Measurements from ENCODE around the gene ZNF853. TPM values are rescaled to one million over a fixed set of nuclear protein-coding genes. Genes with fewer than 3 reads are reported as not detected.

ZNF853 gene
- polyA plus RNA-seq, 1 experiment: 2.0 TPM

DNA sequence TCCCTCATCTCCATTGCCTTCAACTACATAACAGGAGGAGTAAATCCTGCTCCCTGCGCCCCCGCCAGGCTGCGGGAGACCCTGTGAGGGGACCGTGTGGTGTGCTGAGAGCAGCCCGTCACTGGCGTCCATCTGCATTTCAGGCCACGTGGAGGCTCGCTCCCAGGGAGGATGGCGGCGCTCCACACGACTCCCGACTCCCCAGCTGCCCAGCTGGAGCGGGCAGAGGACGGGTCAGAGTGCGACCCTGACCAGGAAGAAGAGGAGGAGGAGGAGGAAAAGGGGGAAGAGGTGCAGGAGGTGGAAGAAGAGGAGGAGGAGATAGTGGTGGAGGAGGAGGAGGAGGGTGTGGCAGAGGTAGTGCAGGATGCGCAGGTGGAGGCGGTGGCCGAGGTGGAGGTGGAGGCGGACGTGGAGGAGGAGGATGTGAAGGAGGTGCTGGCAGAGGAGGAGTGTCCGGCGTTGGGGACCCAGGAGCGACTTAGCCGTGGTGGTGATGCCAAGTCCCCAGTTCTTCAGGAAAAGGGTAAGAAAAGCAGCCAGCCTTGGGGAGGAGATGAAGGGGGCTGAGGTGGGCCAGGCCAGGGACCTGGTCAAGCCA is 26.9 kb downstream of the ZNF853 start:
- ChIA-PET CTCF (no interaction called here), POLR2A (no interaction called here)
- DNase-seq (ENCODE audit: low read depth): no peak
- Histone ChIP-seq H3K4me3 (ENCODE audit: low read depth, low read length) (no peak overlapping the region), H3K36me3 (ENCODE audit: control insufficient read depth, insufficient read depth, low read length) (peaks cover 26% of the 10 kb centered on the region), H3K27me3 (ENCODE audit: control insufficient read depth, insufficient read depth, low read length) (no peaks in the 10 kb centered on the region)
- no peak for TF ChIP-seq CTCF (IDR thresholded peaks at IDR 0.05; ENCODE audit: insufficient read depth, low read depth, low read length)

- POLR2A ChIA-PET: no interaction called here
Measured at GRCh38 chr7:6642861-6643640, 27.6 kb downstream of the ZNF853 start.

GRCh38 chr7:6643915-6644625 is 28.7 kb downstream of the ZNF853 start:
- ChIA-PET CTCF (no interaction called here), POLR2A (no interaction called here)
- H3K36me3 ChIP-seq (ENCODE audit: control insufficient read depth, insufficient read depth, low read length): peaks cover 28% of the 10 kb centered on the region
- no peak overlapping the region for H3K4me3 ChIP-seq (ENCODE audit: low read depth, low read length)
- TF ChIP-seq CTCF (IDR thresholded peaks at IDR 0.05; ENCODE audit: insufficient read depth, low read depth, low read length): no peak
- no peaks in the 10 kb centered on the region for H3K27me3 ChIP-seq (ENCODE audit: control insufficient read depth, insufficient read depth, low read length)
- DNase-seq (ENCODE audit: low read depth): no peak

More at GRCh38 chr7:6642861-6643640, 27.6 kb downstream of the ZNF853 start:
- TF ChIP-seq CTCF (IDR thresholded peaks at IDR 0.05; ENCODE audit: insufficient read depth, low read depth, low read length): no peak
- Histone ChIP-seq H3K36me3 (ENCODE audit: control insufficient read depth, insufficient read depth, low read length) (peaks cover 26% of the 10 kb centered on the region), H3K4me3 (ENCODE audit: low read depth, low read length) (no peak overlapping the region), H3K27me3 (ENCODE audit: control insufficient read depth, insufficient read depth, low read length) (no peaks in the 10 kb centered on the region)
- CTCF ChIA-PET: no interaction called here
- no peak for DNase-seq (ENCODE audit: low read depth)

DNA sequence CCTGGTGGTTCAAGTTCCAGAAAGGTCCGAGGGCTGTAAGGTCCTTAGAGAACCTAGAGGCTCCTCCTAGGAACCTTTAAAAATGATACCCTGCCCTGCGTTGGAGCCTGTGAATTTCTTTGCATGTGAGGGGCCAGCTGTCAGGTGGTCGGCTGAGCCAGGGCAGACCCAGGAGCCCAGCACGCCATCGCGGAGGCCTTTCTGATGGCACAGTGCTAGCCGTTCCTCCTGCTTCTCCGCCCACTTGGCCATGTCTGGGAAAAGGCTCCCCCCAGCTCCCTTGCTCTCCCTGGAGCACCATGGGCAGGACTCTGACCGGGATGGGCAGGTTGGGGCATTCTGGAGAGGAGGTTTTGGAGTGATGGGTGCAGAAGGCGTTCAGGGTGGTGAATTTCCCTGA is 29.3 kb downstream of the ZNF853 start:
- ChIA-PET CTCF (no interaction called here), POLR2A (interaction anchor here (0.7 kb wide), 1 partner anchor 47 kb away, joined by 3 read pairs; no protein-coding TSS in a partner anchor)
- no peak for TF ChIP-seq CTCF (IDR thresholded peaks at IDR 0.05; ENCODE audit: insufficient read depth, low read depth, low read length)
- DNase-seq (ENCODE audit: low read depth): no peak
- Histone ChIP-seq H3K36me3 (ENCODE audit: control insufficient read depth, insufficient read depth, low read length) (peaks cover 27% of the 10 kb centered on the region), H3K4me3 (ENCODE audit: low read depth, low read length) (no peak overlapping the region), H3K27me3 (ENCODE audit: control insufficient read depth, insufficient read depth, low read length) (no peaks in the 10 kb centered on the region)

GRCh38 chr7:6646465-6646864 is 31.1 kb downstream of the ZNF853 start:
- TF ChIP-seq CTCF (IDR thresholded peaks at IDR 0.05; ENCODE audit: insufficient read depth, low read depth, low read length): no peak
- Histone ChIP-seq H3K27me3 (ENCODE audit: control insufficient read depth, insufficient read depth, low read length) (no peaks in the 10 kb centered on the region), H3K36me3 (ENCODE audit: control insufficient read depth, insufficient read depth, low read length) (peaks cover 29% of the 10 kb centered on the region), H3K4me3 (ENCODE audit: low read depth, low read length) (no peak overlapping the region)
- POLR2A ChIA-PET: no interaction called here
- CTCF ChIA-PET: no interaction called here
- DNase-seq (ENCODE audit: low read depth): no peak
